ENCODE results near the gene UBL3.

- TF ChIP-seq POLR2A (IDR thresholded peaks at IDR 0.05) = no peak
- TF ChIP-seq, protein P1, sequence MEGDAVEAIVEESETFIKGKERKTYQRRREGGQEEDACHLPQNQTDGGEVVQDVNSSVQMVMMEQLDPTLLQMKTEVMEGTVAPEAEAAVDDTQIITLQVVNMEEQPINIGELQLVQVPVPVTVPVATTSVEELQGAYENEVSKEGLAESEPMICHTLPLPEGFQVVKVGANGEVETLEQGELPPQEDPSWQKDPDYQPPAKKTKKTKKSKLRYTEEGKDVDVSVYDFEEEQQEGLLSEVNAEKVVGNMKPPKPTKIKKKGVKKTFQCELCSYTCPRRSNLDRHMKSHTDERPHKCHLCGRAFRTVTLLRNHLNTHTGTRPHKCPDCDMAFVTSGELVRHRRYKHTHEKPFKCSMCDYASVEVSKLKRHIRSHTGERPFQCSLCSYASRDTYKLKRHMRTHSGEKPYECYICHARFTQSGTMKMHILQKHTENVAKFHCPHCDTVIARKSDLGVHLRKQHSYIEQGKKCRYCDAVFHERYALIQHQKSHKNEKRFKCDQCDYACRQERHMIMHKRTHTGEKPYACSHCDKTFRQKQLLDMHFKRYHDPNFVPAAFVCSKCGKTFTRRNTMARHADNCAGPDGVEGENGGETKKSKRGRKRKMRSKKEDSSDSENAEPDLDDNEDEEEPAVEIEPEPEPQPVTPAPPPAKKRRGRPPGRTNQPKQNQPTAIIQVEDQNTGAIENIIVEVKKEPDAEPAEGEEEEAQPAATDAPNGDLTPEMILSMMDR (IDR thresholded peaks at IDR 0.05) = no peak
- no peak for TF ChIP-seq EP300 (IDR thresholded peaks at IDR 0.05)
Measured at GRCh38 chr13:29716493-29716892, 133.9 kb downstream of the UBL3 start.

All from ovary (tissue), 3 donors.